Measurements from ENCODE around the gene MRPL27. TPM values are rescaled to one million over a fixed set of nuclear protein-coding genes. Genes with fewer than 3 reads are reported as not detected.

The MRPL27 gene
- total RNA-seq, 1 experiment from 2014 or later, result 106 TPM

DNA sequence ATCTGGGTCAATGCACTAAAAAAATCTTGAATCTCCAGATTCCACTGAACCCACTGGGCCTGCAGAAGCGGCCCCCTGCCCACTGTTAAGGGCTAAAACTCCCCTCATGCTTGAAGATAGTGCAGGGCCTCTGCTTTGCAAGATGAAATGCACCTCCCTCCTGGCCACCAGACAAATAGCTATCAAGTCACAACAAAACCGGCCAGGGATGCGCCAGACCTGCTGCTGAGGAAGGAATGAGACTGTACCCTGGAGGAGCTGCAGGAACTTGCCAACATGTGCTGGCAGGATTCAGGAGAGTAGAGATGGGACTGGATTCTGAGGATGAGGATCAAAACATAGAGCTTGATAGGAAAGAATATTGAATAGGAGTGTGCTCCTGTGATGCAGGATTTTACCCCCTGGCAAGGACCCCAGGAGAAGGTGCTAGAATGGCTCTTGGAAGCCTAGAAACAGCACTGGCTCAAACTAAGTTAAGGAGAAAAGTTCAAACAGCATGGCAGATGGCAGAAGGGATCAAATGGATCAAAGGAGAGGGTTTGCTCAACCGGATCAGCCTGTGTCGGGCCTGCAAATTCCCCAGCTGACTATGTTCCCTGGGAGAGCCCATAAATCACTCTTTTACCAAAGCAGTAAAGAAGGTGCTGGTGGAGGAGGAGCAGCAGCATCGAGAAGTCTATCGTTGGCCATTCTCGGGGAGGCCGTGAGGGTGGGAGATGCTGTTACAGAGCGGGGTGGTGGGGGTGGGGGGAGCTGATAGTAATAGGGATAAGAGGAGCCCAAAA is 54.3 kb downstream of the MRPL27 start:
- H3K4me3 ChIP-seq (replicated peaks in 1 of 2; ENCODE audit: low read depth in 1 of 2, low read length in 2 of 2), result no peak overlapping the region
- no peak for DNase-seq (ENCODE audit: low read depth, low spot score)

More for the DNA sequence above, 54.3 kb downstream of the MRPL27 start:
- no peaks in the 10 kb centered on the region for H3K79me2 ChIP-seq (ENCODE audit: insufficient read depth, low read length)
- ChIA-PET CTCF (no interaction called here), RAD21 (ENCODE audit: low non-redundant PET in 1 of 2, low total read pairs in 2 of 2, uncharacterized antibody in 2 of 2, unreplicated experiment in 2 of 2) (no interaction called here), POLR2A (no interaction called here)
- no peak for ATAC-seq
- H4K20me1 ChIP-seq (ENCODE audit: insufficient read depth), result no peaks in the 10 kb centered on the region
- H3K9me2 ChIP-seq (ENCODE audit: insufficient read depth), result no peaks in the 10 kb centered on the region
- H3K9ac ChIP-seq (ENCODE audit: low read length), result no peak overlapping the region
- no peak overlapping the region for H3K4me2 ChIP-seq (ENCODE audit: low read length)
- no peak for TF ChIP-seq JUND (IDR thresholded peaks at IDR 0.05)
- no peak for TF ChIP-seq EGR1 (IDR thresholded peaks at IDR 0.05; ENCODE audit: low read depth)
- TF ChIP-seq, protein P1, sequence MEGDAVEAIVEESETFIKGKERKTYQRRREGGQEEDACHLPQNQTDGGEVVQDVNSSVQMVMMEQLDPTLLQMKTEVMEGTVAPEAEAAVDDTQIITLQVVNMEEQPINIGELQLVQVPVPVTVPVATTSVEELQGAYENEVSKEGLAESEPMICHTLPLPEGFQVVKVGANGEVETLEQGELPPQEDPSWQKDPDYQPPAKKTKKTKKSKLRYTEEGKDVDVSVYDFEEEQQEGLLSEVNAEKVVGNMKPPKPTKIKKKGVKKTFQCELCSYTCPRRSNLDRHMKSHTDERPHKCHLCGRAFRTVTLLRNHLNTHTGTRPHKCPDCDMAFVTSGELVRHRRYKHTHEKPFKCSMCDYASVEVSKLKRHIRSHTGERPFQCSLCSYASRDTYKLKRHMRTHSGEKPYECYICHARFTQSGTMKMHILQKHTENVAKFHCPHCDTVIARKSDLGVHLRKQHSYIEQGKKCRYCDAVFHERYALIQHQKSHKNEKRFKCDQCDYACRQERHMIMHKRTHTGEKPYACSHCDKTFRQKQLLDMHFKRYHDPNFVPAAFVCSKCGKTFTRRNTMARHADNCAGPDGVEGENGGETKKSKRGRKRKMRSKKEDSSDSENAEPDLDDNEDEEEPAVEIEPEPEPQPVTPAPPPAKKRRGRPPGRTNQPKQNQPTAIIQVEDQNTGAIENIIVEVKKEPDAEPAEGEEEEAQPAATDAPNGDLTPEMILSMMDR (IDR thresholded peaks at IDR 0.05 in 2 of 3, conservative IDR thresholded peaks at IDR 0.05 in 1 of 3; ENCODE audit: borderline replicate concordance in 1 of 3, insufficient read depth in 1 of 3, low read depth in 2 of 3, low read length in 2 of 3), result no peak
- TF ChIP-seq POLR2A (IDR thresholded peaks at IDR 0.05; ENCODE audit: borderline replicate concordance, extremely low read depth, insufficient read depth, insufficient read length), result no peak
- no peaks in the 10 kb centered on the region for H3K9me3 ChIP-seq (ENCODE audit: control insufficient read depth in 1 of 2, insufficient read depth in 1 of 2, low read depth in 1 of 2, low read length in 2 of 2)
- H3K27ac ChIP-seq (ENCODE audit: low read depth, low read length), result no peak overlapping the region
- no peaks in the 10 kb centered on the region for H3K36me3 ChIP-seq (ENCODE audit: control insufficient read depth in 1 of 2, insufficient read depth in 2 of 2, low read length in 2 of 2)
- no peak overlapping the region for H2AFZ ChIP-seq (ENCODE audit: low read depth, low read length, poor library complexity, severe bottlenecking)
- no TSS peak for BruUV-seq (replicated peaks)
- intact Hi-C loops (cut with micrococcal nuclease), result no loop called here
- H3K27me3 ChIP-seq (ENCODE audit: insufficient read depth, low read length), result no peaks in the 10 kb centered on the region; the same call in 1 of the 2 replicates
- peaks cover 0 to 5% of the 10 kb centered on the region in 2 experiments; a peak in 1 of 4 replicates for H3K4me1 ChIP-seq (ENCODE audit: control insufficient read depth in 1 of 2, insufficient read depth in 2 of 2, low read length in 2 of 2)

Other genes starting within 250 kb of the MRPL27 start
- gene SAMD14, start 243.0 kb downstream of the MRPL27 start, total RNA-seq (2021; ENCODE audit: unreplicated experiment), result 1.5 TPM
- gene PPP1R9B, start 222.5 kb downstream of the MRPL27 start, total RNA-seq (2021; ENCODE audit: unreplicated experiment), result 112 TPM
- 0.37 TPM for gene SGCA, start 207.2 kb downstream of the MRPL27 start, total RNA-seq (2021; ENCODE audit: unreplicated experiment)
- gene COL1A1, start 171.6 kb downstream of the MRPL27 start, total RNA-seq (2021; ENCODE audit: unreplicated experiment), result 33.6 TPM
- 6.6 TPM for gene TMEM92, start 98.7 kb downstream of the MRPL27 start, total RNA-seq (2021; ENCODE audit: unreplicated experiment)
- 37.5 TPM for gene XYLT2, start 27.1 kb downstream of the MRPL27 start, total RNA-seq (2021; ENCODE audit: unreplicated experiment)
- gene EME1, start within 50 bp of the MRPL27 start, total RNA-seq (2021; ENCODE audit: unreplicated experiment), result 31.8 TPM
- 221 TPM for gene LRRC59, start 24.3 kb upstream of the MRPL27 start, total RNA-seq (2021; ENCODE audit: unreplicated experiment)
- gene ACSF2, start 53.0 kb upstream of the MRPL27 start, total RNA-seq (2021; ENCODE audit: unreplicated experiment), result 52.4 TPM
- not detected for gene CHAD, start 95.7 kb upstream of the MRPL27 start, total RNA-seq (2021; ENCODE audit: unreplicated experiment)
- 82.7 TPM for gene RSAD1, start 105.7 kb upstream of the MRPL27 start, total RNA-seq (2021; ENCODE audit: unreplicated experiment)
- not detected for gene MYCBPAP, start 135.3 kb upstream of the MRPL27 start, total RNA-seq (2021; ENCODE audit: unreplicated experiment)
- gene EPN3, start 159.6 kb upstream of the MRPL27 start, total RNA-seq (2021; ENCODE audit: unreplicated experiment), result 17.8 TPM
- 57.5 TPM for gene SPATA20, start 174.0 kb upstream of the MRPL27 start, total RNA-seq (2021; ENCODE audit: unreplicated experiment)
- 3.4 TPM for gene CACNA1G, start 187.5 kb upstream of the MRPL27 start, total RNA-seq (2021; ENCODE audit: unreplicated experiment)

Data from HCT116 (cell line).